CD4-positive, alpha-beta T cell treated with Interleukin-17A for 1 hour (primary cell): ENCODE measurements around the gene INPP5A.
"Not testable (repeated sequence)": the region's sequence is repeated elsewhere in the genome, so short reads cannot be mapped to it uniquely, and the experiment has no call there.

Experiments used
- DNase-seq: peaks from one replicate; pipeline ENCODE4 v3.0.0-alpha.2; 2020

The INPP5A gene, protein sequence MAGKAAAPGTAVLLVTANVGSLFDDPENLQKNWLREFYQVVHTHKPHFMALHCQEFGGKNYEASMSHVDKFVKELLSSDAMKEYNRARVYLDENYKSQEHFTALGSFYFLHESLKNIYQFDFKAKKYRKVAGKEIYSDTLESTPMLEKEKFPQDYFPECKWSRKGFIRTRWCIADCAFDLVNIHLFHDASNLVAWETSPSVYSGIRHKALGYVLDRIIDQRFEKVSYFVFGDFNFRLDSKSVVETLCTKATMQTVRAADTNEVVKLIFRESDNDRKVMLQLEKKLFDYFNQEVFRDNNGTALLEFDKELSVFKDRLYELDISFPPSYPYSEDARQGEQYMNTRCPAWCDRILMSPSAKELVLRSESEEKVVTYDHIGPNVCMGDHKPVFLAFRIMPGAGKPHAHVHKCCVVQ

GRCh38 chr10:132537684-132538001, at the start of gene INPP5A:
Gene INPP5A (plus strand): TSS chr10:132537787. CDS start chr10:132538097, 310 bp downstream.
- DNase-seq: no peak

DNA sequence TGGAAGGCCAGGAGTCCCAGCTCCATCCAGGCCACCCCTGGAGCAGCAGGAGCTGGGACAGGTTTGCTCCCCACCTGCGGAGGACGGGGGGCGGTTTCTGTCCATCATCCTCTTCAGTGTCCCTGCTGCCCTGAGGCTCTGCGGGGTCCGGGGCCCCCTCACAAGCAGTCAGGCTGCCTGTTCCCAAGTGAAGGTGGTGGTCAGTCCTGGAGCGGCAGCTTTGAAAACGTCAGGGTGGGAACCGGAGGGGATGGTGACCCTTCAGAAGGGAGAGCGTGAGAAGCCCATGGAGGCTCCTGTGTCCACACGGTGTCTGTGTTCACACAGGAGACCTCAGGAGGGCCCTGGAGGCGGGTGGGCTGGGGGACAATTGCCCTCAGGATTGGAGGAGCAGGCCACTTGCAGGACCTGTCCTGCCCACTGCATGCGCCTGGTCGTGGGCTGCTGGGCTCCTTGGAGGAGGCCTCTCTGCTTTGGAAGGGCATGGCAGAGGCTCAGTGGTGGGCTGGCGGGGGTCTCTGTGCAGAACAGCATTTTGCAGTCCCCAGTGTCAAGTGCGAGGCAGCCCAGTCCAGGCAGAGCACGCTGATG, 49.3 kb upstream of the INPP5A start:
- DNase-seq: no peak

DNA sequence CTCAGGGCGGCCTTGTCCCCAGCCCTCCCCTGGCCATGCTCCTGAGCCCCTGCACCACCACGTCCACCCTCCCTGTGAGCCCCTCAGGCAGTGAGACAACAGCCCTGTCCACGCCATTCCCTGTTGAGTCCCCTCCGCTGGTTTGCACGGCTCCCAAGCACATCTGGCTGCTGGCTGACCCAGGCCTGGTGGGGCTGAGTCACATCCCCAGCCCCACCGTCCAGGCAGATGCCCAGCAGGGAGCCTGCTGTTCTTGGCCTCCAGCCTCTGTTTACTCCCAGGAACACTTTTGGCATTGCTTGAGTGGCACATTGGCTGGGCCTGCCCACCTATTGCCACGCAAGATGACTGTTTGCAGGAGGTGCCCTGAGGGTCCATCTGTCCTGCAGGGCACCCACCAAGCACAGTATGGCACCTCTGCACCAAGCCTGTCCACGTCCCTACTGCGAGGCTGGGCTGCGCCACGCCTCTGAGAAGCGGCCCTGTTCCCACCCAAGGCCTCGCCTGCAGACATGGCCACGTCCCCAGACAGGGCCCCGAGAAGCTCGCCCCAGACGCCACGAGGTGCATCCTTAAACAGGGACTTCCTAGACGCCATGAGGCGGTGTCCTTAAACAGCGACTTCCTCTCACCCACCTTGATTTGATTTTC, 48.4 kb upstream of the INPP5A start:
- no peak for DNase-seq

DNA sequence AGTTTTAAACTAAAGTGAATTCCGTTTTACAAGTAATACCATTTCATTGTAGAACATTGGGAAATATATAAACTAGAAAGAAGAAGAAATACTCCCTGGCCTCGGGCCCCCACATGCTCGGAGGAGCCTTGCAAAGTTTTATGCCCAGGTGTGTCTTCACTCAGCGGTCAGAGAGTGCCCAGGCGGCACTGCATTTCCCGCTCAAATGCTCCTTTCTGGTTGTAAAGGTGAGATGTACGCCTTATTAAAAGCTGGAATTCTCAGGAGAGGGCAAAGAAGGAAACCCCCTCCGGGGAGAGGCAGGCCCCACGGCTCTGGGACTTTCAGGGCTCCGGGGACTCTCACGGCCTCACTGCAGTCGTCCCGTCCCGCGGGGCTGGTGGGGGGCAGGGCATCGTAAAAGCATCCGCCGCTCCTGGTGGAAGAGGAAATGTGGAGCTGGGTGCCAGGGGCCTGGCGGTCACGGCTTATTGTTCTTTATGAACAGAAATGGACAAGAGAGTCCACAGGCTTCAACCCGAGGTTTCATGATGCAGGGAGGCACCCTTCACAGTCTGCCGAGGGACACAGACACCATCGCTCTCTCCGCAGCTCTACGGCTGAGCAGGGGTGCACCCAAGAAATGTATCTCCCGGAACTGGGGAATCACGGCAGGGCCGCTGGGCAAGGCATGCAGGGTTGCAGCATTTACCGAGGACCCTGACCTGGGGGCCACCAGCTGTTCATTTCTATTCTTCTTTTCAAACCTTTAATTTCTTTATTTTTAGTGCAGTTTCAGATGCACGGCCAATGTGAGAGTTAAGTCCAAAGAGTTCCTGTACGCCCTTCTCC, 47.7 kb upstream of the INPP5A start:
- no peak for DNase-seq

DNA sequence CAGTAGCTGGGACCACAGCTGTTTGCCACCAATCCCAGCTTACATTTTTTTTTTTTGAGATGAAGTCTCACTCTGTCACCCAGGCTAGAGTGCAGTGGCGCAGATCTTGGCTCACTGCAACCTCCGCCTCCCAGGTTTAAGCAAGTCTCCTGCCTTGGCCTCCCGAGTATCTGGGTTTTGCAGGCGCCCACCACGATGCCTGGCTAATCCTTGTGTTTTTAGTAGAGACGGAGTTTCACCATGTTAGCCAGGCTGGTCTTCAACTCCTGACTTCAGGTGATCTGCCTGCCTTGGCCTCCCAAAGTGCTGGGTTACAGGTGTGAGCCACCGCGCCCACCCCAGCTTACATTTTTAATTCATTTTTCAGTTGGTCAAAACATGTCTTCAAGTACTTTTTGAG, 46.1 kb upstream of the INPP5A start:
- not testable (repeated sequence) for DNase-seq

GRCh38 chr10:132492323-132493025, 45.1 kb upstream of the INPP5A start:
- DNase-seq: no peak

GRCh38 chr10:132493246-132493755, 44.3 kb upstream of the INPP5A start:
- DNase-seq: no peak

GRCh38 chr10:132493756-132494290, 43.8 kb upstream of the INPP5A start:
- no peak for DNase-seq

DNA sequence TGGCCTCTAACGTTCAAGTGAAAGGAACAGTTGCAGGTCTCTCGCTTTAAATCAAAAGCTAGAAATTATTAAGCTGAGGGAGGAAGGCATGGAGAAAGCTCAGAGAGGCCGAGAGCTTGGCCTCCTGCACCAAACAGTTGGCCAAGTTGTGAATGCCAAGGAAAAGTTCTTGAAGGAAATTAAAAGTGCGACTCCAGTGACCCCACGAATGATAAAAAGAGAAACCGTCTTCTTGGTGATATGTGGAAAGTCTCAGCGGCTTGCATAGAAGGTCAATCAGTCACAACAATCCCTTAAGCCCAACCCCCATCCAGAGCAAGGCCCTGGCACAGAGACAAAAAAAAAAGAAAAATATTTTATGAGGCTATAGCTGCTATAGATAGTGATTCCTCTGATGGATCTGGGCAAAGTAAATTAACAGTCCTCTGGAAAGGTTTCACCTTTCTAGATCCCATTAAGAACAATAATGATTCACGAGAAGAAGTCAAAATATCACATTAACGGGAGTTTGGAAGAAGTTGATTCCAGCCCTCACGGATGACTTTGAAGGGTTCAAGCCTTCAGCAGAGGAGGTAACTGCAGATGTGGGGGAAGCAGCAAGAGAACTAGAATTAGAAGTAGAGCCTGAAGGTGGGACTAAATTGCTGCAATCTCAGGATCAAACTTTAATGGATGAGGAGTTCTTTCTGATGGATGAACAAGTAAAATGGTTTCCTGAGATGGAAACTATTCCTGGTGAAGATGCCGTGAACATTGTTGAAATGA, 42.5 kb upstream of the INPP5A start:
- no peak for DNase-seq

DNA sequence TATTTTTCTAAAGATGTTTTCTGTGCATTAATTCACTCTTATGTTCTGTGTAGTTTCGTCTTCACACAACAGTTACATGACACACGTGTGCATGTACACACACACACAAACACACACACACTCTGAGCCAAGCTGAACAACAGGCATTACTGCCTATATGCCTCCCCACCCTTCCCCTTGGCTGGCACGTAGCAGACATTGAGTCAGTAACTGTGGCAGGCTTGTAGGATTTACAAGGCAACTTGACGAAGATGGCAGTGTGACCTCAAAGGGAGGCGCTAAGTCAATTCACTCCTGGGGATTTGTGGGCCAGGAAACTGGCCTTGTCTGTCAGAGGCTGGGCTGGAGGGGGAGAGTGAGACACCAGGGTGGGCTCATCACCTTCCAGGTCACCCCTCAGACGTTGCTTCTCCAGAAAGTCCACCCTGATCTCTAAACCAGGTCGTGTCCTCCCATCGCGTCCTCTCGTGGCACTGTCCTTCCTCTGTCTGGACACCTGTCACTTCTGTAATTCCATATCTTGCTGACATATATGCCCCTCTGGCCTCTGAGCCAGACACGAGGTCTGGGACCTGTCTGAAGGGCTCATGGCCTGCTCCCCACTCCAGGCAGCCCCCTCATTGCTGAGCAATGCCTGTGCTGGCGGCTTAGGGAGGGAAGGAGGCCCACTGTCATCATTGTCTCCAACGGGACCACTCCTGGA, 41.1 kb upstream of the INPP5A start:
- DNase-seq: no peak

DNA sequence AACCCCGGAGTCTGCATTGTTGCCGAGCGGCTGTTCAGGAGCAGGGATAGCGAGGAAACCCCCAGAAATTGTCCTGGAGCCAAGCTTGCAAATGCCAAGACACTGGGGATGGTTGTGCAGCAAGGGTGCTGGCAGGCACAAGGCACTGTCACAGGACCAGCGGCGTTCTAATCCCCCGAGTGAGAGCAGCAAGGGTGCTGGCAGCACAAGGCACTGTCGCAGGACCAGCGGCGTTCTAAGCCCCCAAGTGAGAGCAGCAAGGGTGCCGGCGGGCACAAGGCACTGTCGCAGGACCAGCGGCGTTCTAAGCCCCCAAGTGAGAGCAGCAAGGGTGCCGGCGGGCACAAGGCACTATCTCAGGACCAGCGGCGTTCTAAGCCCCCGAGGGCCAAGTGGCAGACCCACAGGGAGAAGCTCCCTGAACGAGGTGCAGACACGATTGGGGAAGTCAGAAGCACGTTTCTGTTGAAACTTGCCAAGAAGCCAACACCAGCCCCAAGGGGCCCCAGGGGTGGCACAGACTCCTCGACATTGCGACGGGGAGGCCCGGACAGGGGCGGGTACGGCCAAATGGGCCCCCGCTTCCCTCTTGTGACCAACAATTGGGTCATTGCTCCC, 40.4 kb upstream of the INPP5A start:
- DNase-seq: peak; percentile 4

GRCh38 chr10:132497861-132498561, 39.6 kb upstream of the INPP5A start:
- DNase-seq: no peak

DNA sequence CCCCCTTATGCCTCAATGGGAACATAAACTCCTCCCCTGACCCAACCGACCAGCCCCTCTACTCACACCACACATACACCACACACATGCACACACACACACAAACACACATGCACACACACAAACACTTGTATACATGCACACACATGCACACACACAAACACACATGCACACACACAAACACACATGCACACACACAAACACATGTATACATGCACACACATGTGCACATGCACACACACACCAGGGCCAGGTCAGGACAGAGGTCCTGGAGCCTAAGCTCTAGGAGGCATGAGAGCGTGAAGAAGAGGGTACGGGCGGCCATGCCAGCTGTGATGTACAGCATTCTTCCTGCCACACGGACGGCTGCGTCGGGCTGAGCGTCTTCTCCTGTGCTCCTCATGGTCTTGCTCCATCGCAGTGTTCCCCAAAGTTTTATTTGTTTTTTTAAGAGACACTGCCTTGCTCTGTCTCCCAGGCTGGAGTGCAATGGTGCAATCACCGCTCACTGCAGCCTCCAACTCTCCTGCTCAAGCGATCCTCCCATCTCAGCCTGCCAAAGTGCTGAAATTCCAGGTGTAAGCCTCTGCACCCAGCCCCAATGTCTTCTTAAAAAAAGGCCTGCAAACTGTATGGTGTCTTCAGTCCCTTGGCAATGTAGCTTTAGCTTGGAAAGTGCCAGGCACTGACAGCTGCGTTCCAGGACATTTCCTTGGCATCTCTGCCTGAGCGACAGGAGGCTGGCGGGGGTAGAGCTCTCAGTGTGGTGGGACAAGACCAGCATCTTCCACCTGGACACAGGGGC, 38.8 kb upstream of the INPP5A start:
- no peak for DNase-seq

- DNase-seq: no peak
Measured at GRCh38 chr10:132499367-132499685, 38.3 kb upstream of the INPP5A start.

GRCh38 chr10:132500781-132501415, 36.7 kb upstream of the INPP5A start:
- DNase-seq: no peak

DNA sequence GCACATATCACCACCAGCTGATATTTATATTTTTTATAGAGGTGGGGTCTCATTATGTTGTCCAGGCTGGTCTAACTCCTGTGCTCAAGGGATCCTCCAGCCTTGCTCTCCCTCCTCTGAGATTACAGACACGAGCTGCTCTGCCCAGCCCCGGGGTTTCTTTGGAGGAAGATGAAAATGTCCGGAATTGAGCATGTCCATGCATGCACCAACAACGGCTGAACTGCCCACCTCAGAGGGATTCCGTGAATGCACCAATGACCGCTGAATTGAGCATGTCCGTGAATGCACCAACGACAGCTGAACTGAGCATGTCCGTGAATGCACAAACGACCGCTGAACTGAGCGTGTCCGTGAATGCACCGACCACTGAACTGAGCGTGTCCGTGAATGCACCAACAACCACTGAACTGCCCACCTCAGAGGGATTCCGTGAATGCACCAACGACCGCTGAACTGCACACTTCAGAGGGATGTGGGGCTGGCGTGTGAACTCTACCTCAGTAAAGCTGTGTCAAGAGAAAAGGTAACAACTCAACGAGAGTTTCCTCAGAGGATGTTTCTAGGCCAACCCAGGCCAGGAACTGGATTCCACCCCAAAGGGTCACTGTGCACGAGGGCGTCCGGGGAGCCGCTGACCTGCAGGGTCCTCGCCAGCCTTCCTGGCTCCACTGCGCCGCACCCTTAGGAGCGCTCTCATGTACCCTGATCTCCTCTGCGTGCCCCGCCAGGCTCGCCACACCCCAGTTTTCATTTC, 34.9 kb upstream of the INPP5A start:
- no peak for DNase-seq
